HG02981 (cell line): ENCODE data around the gene IFNAR1.

ENCODE experiments used
- ATAC-seq: cut with Tn5 transposase; IDR thresholded peaks from one replicate; pipeline ENCODE4 v1.9.1; 2021; ENCODE audit warnings: mild to moderate bottlenecking, moderate library complexity; ENCODE audit not compliant: unreplicated experiment

The IFNAR1 gene

DNA sequence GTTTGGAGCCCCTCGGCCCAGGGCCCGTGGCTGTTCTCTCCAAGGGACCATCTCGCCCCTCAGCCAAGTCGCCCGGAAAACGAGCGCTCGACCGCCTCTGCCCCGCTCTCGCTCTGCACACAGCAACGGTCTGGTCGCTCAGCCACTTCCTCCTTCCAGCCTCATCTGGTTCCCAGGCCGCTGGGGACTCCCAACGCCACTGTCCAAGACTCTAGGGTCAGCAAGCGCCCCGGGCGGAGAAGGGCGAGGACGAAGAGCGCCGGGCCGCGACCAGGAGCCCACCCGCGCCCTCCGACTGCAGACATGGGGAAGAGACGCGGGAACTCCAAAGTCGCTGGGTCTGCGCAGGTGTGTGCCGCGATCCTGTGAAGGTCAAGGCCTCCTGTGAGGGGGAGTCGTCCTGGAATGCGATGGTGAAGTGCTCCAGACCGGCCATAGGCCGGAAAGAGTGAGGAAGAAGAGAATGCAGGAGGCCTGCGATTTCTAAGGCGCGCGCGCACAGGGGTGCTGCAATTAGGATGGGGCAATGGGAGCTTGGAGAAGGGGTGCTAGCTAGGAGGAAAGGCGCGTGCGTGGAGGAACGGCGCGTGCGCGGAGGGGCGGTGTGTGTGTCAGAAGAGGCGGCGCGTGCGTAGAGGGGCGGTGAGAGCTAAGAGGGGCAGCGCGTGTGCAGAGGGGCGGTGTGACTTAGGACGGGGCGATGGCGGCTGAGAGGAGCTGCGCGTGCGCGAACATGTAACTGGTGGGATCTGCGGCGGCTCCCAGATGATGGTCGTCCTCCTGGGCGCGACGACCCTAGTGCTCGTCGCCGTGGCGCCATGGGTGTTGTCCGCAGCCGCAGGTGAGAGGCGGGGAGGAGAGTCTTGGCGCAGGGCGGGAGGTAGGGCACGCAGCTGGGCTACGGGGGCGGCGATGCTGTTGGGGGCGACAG lies at the start of gene IFNAR1:
TSS of gene IFNAR1 (plus strand) at position 680 of the 931 bp plus-strand sequence. CDS start at position 766, 86 bp downstream.
- ATAC-seq: peak; percentile 82

DNA sequence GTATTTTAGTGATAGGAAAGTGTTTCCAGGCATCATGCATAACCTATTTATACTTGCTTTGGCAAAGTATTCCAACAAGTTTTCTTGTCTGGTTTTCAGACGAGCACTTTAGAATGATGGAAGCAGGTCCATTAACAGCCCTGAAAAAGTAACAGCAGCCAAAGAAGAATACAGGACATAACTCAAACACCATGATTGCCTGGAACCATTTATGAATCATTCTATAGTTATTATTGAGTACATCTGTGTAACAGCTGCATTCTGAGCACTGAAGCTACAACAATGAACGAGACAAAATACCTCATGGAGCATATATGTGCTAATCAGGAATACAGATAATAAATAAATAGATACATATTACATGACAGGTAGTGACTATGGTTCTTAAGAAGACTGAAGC lies 46.0 kb upstream of the IFNAR1 start:
- no peak for ATAC-seq

DNA sequence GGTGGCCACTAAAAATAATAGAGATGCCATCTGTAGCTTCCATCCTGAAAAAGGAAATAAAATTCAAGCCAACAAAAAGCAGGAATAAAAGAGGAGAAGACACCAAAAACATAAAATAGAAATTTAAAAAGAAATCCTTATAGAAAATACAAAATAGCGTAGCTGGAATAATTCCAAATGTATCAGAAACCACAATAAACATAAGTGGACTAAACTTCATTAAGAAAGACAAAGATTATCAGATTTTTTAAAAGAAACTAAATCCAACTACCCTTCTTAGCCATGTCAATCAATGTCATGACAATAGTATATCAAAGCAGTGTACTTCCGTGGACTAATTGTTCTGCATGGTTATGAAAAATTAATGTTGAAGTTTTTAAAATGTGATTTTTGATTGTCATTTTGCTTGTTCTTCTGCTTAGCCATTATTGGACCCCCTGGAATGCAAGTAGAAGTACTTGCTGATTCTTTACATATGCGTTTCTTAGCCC lies 45.4 kb upstream of the IFNAR1 start:
- ATAC-seq: no peak

DNA sequence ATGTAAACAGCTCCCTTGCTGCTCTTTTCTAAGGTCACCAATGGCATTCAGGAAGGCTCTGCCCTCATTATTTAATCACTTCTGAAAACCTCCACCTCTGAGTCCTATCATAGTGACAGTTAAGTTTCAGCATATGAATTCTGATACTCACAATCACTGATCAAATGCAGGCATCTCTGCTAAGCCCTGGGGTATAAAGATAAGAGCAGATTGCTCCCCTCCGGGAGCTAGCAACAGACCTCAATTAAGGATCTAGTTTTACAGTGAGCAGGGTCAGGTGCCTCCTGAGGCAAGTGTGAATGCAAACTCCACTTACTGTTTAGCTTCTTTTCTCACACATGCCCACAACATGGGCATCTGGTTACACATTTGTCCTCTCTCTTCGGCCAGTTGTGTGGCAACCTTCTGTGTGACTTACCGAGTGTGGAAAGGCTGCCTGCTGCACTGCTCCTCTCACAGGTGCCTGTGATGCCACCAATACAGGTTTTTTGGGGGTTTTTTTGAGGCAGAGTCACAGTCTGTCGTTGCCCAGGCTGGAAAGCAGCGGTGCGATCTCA lies 43.6 kb upstream of the IFNAR1 start:
- no peak for ATAC-seq

DNA sequence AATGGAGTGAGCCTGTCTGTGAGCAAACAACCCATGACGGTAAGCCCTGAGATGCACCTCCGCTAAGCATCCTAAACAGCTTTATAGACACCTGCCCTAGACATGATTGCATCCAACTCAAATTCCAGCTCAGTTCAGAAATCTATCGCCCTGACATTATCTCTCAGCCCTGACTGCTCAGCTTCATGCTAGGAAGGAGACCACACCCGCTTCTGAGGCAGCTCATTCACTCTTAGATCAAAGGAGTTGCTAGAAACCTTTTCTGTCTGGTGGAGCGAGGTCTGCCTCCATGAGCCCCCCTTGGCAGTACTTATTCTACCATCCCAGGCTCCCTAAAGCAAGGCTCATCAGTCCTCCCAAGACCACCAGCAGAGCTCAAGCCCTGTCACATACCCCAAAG lies 41.6 kb upstream of the IFNAR1 start:
- no peak for ATAC-seq

DNA sequence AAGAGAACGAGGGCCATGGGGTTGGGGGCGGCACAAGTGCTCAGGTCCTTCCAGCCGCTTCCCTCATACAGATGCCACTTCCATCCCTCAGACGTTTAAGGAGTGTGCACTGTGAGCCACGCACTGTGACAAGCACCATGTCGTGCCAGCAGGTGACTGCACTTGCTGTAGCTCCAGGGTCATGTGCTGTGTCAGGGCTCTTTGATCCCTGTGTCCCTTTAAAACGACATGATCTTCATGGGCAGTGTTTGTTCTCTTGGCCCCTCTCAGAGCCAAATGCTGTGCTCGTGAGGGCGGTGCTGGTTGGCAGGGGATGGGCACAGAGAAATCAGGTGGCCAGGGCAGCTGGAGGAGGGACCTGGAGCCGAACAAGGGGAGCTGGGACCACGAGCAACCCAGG lies 38.7 kb upstream of the IFNAR1 start:
- ATAC-seq: no peak

DNA sequence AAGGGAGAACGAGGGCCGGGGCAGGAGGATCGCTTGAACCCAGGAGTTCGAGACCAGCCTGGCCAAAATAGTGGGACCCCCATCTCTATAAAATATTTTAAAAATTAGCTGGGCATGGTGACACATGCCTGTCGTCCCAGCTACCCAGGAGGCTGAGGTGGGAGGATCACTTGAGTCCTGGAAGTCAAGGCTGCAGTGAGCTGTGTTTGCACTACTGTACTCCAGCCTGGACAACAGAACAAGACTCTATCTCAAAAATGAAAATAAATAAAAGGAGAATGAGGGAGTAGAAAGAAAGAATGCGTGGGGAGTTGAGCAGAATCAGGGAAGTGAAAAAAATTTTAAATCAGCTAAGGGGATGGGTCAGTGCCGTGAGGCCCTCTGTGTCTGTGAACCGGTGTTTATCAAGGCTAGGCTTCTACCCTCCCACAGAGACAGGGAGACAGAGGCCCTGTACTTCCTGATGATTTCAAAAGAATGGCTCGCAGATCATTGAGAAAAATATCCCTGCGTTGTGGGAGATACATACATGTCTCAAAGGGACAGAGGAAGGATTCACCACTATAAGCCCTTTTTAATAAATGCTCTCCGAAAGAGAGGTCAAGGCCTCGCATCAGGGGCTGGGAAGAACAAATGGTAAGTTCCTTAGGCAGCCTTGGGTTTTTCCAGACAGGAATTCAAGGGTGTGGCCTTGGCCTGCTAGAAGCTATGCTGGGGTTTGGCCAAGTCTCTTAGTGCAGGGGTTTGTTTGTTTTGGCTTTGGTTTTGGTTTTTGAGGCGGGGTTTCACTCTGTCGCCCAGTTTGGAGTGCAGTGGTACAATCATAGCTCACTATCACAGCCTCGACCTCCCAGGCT lies 37.9 kb upstream of the IFNAR1 start:
- no peak for ATAC-seq

DNA sequence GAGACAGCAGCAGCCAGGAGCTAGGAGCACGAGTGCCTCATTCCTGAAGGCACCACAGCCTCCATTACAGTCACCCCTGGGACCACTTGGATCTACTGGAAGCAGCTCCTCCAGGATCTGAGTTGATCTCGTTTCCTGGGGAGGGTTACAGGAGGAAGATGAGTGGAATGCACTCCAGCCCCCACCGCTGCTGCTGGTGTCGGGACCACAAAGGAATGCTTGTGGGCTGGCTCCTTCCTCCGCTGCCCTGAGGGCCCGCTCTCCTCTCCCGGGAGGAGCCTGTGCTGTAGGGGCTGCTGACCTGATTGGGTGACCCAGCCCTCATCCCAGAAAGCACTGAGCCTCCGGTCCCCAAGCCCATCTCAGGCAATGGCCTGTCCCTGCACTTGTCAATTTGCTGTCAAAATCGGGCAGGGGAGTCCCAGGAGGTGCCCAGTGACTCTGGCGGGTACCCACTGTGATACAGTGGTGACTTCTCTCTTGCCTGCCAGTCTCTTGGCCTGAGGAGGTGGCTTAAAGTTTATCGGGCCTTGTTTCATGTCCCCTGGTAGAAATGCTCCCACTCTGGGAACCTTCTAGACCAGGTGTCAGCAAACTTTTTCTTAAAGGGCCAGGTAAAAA lies 35.5 kb upstream of the IFNAR1 start:
- ATAC-seq: no peak

DNA sequence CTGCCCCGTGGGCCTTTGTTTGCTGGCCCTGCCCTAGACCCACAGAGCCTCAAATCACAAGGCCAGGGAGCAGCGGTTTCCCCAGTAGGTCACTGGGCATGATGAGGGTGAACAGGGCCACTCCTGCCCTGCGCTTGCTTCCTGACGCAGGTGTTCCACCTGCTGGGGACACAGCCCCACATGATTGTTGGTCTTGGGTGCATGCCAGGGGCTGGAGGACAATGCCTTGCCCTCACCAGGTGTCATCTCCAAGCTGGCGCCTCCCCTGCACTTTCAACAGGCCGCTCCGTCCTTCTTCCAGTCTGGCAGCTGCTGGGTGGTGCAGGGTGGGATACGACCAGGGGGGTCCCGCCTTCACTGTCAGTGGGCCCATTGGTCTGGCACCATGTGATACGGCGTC lies 34.3 kb upstream of the IFNAR1 start:
- no peak for ATAC-seq

DNA sequence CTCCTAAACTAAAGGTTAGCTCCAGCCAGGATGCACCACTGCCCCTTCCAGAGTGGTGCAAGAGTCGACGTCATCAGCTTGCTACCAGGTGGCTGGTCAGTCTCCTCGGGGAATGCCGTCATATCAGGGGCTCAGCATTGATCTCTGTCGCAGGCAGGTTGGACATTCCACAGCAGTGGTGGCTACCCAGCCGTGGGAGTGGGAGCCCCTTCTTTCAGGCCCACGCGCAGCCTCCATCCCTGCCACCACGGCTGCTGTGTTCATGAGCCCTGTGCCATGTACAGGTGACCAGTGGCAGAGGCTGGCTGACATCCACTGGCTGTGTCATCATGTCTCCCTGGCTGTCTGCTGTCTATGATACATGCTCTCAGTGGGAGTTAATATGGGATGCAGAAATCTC lies 33.1 kb upstream of the IFNAR1 start:
- no peak for ATAC-seq

DNA sequence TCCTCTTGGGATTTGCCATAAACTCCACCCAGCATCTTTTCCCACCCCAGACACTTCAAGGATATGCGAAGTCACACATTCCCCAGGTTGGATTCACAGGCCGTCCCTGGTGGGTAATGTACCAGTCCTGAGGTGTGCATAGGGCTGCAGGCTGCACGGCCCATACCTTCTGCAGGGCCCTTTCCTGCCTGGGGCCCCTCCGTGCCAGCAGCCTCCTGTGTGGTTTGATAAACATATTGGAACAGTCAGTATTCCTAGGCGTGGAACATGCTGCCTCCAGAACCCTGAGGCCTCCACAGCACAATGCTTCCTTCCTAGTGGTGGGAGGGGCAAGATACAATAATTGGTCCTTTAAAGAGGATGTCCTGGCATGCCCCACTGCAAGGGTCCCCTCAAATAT lies 32.0 kb upstream of the IFNAR1 start:
- no peak for ATAC-seq

DNA sequence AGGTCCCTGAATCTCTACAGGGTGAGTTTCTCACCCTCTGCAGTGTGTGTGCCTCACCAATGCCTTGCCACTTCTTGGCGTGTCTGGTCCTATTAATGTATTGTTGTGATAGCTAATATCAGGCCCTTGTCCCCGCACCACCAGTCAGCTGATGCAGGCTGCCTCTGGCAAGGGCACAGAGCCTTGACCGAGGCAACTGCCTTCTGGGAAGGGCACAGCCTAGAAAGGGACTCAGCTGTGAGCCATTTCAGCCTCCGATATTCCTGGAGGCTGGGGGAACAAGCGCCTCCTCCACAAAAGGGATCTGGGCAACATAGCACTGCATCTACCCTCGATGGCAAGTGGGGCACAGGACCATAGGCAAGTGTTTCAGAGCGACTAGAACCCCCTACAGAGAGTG lies 31.6 kb upstream of the IFNAR1 start:
- no peak for ATAC-seq

DNA sequence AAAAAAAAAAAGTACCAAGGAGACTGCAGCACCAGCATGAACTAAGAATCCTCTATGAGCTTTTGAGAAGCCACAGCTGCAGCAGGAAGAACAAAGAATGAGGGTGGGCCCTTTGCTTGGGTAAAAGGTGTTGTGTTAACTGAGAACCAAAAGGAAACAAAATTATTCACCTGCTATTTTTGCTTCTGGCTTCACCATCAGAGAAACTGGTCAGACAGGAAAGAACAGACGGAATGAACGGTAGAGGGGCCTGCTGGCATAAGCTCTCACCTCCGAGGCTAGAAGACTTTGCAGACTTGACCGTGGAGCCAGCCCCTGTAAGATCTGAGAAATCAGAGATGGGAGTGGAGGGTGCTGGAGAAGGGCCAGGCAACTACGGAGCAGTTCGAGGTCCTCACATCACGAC lies 31.0 kb upstream of the IFNAR1 start:
- no peak for ATAC-seq

DNA sequence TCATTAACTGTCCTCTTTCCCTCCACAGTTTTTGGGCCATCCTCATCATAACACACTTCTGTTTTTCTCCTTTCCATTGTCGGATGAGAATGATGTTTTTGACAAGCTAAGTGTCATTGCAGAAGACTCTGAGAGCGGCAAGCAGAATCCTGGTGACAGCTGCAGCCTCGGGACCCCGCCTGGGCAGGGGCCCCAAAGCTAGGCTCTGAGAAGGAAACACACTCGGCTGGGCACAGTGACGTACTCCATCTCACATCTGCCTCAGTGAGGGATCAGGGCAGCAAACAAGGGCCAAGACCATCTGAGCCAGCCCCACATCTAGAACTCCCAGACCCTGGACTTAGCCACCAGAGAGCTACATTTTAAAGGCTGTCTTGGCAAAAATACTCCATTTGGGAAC lies 28.6 kb upstream of the IFNAR1 start:
- ATAC-seq: no peak

DNA sequence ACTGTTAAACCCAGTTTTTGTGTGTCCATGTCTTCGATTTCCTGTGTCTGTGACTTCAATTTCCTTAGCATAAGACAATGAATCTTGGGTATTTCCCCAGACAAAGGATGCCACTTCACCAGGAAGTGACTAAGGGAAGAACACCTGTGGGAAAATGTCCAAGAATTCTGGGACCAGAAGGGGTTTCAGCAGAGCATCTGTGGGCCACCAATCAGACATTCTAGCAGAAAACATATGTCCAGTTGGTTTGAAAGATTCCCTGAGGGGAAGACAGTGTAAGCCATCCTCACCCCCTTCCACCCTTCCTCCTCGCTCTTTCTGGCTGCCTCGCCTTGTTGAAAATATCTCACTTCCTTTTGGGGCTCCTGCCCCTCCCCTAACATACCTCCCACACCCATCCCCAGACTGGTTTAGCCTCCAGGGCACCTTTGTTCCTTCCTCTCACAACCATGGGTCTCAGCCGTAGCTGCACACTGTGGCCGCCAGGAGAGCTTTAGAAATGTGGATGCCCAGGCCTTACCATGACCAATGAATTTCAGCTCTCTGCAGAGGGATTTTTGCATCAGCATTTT lies 25.5 kb upstream of the IFNAR1 start:
- ATAC-seq: peak; percentile 86

DNA sequence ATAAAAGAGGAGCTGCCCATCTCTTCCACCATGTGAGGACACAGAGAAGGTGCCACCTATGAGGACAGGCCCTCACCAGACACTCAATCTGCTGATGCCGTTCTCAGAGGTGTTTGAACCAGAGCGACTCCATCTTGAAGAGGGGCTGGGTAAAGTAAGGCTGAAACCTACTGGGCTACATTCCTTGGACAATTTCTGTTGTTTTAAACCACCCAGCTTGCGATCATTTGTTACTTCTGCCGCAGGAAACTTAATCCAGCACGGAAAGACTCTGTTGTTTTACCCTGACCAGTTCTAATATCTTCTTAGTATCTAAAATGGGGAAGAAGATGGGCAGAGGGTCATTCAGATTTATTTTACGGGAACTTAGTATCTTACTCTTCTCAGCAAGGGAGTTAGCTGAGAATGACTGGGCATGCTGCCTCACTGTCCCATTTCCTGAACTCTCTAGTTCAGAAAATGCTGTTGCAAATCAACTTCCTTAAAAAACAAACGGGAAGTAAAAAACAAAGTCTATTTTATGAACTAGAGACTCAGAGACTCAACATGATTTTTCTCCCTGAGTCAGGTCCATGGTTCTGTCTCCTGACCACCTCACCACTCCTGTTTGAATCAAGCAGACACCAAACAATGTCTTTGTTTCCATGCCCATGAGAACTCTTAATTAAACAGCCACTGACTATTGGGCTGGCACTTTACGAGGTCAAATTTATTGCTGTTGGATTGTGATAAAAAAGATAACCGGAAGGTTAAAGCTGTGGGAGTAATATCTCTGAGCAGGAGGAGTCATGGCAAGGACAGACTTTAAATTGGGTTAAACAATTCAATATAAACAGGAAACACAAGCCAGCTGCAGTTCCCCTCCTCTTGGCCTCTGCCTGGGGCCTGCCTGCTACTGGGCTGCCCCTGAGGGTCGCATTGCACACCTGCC lies 23.8 kb upstream of the IFNAR1 start:
- ATAC-seq: no peak

DNA sequence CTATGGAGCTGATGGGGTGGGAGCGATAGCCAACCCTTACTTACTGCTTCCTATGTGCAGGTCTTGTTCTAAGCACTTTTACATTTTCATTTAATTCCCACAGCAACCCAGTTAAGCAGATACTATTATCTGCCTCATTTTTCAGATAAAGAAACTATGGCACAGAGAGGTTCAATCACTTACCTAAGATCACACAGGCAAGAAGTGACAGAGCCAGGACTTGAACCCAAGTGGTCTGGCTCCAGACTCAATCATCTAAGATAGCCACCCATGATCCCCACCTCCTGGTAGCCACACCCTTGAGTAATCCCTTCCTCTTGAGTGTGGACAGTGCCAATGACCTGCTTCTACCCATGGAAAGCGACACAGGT lies 23.2 kb upstream of the IFNAR1 start:
- ATAC-seq: no peak

DNA sequence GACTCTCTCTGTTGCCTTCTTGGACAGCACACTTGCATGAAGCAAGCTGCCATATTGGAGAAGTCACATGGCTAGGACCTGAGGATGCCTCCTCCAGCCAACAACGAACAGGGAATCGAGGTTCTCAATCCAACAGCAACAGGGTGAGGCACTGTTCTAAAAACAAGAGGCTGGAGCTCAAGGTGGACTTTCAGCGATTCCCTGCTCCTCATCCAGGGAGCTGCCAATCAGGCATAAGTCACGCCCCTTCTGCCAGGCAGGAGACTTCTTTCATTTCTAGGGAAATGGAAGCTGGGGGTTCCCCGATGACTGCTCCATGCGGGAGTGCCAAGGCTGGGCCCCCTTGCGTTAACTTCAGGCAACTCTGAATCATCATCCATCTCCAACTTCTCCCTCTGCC lies 22.7 kb upstream of the IFNAR1 start:
- no peak for ATAC-seq

DNA sequence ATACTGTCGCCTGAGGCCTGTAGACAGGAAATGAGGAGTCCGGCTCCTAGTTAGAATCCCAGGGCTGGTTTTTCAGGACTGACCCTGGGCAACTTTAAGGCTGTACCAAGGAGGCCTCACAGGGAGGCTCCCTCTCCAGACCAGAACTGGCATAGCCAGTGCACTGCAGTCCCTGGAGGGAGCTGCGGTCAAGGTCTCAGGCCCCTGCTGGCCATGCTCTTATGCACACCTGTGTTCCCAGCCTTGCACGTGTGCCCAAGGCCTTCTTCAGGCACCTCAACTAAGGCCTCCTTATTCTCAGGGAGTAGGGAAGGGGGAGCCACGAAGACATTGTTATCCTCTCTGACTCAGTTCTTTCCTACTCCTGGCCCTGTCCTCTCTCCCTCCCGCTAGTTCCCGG lies 22.0 kb upstream of the IFNAR1 start:
- no peak for ATAC-seq

DNA sequence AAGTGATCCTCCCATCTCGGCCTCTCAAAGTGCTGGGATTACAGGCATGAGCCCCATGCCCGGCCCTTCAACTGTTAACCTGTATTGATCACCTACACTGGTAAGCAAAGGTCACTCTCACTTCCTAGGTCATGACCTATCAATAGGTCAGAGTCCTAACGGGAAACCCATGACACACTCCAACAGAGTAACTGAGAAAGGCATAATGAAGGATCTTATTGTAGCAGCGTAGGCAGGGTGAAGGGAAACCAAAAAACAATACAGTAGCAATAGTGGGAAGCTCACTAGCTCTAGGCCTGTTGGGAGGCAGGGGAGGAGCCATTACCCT lies 19.5 kb upstream of the IFNAR1 start:
- ATAC-seq: no peak
